Measurements from ENCODE around the gene RCSD1.
A peak's percentile ranks its signal among the peaks of the same experiment; 100 is the strongest.

Gene RCSD1

DNA sequence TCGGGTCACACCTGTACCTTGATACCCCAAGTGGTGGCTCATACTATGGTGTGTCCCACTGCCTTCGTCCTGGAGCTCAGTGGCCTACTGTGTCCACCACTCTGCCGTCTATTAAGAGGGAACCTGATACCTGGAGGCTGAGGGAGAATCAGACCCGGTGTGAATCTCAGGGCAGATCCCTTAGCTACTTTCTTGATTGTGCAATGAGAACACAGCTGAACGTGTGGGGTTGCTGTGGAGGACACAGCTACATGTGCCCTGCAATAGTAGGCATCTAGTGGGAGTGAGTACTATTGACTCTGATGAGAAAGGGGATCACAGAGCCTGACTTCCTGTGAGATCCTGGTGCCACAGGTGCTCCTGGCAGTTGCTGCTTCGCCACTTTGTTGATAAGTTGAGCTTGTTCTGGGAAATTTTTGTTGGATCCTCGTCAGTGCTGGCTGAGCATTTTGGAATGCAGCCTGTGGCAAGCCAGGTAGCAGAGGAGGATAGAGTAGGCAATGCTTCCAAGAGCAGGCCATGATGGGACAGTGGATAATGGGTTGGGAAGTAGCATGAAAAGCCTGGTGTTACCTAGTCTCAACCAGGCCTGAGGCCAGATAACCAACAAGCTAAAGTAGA, 63.5 kb downstream of the RCSD1 start:
- no peak for DNase-seq

DNA sequence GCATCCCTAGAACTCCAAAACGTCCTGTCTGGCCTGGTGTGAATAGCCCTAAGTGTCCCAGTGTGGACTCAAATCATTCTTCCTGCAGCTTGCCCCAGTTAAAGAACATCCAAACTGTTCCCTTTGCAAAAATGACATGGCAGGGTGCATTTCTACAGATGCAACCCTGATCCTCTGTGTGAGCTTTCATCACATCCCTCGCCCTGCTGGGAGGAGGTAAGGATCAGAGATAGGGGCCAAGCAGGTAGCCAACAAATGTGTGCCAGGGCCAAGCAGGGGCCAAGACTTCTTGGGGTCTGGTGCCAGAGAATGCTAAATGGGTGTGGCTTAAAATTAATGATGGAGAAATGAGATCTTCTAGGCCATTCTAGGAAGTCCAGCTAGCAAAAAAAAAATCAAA, 64.7 kb downstream of the RCSD1 start:
- DNase-seq: no peak

GRCh38 chr1:167695147-167695546, 65.1 kb downstream of the RCSD1 start:
- DNase-seq: no peak

DNA sequence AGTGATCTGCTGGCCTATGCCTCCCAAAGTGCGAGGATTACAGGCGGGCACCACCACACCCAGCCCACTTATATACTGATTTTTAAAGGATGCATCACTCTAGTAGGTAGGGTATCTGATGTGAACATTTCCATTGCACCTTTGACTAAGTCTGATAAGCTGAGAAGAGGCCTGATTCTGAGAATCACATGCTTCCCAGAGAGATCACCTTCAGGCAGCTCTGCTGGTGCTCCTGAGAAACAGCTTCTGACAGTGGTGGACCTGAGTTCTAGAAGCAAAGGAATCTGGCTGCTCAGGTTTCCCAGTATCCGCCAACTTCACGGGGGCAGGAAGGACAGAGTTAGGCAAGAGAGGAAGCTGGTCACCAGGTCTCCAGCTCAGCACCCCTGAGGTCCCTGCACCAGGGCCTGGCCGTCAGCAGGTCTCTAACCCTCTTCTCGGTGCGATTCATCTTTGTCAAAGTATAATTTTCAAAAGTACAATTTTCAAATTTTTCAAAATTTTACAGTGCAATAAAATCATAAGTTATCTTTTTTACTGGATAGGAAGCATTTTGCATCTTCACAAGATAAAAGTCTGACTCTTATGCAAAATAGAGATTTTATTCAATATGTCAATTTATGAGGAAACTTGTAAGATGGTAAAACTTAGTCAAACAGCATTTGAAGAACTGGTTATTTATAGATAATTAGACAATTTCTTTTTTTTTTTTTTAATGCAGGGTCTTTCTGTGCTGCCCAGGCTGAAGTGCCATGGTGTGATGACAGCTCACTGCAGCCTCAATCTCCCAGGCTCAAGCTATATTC, 65.9 kb downstream of the RCSD1 start:
- DNase-seq: no peak

DNA sequence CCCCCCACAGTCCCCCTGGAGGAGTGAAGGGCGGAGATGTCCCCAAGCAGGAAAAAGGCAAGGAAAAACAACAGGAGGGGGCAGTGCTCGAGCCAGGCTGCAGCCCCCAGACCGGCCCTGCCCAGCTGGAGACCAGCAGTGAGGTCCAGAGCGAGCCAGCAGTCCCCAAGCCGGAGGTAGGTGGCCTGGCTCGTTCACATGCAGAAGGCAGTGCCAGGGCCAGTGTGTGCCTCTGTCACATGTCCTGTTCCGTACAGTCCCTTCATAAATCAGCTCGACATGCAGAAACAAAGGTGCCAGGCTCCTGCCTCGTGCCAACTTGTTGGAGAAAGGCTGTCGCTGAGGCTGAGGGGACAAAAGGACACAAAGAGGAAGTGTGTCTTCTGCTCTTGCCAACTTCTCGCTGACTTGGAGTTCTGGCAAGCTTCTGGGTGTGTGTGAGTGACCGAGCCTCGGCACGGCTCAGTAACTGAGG, 67.7 kb downstream of the RCSD1 start:
- DNase-seq: no peak

GRCh38 chr1:167698313-167698712, 68.3 kb downstream of the RCSD1 start:
- no peak for DNase-seq

GRCh38 chr1:167701510-167701909, 71.5 kb downstream of the RCSD1 start:
- no peak for DNase-seq

GRCh38 chr1:167703557-167703956, 73.5 kb downstream of the RCSD1 start:
- no peak for DNase-seq

GRCh38 chr1:167704715-167705114, 74.7 kb downstream of the RCSD1 start:
- DNase-seq: no peak

DNA sequence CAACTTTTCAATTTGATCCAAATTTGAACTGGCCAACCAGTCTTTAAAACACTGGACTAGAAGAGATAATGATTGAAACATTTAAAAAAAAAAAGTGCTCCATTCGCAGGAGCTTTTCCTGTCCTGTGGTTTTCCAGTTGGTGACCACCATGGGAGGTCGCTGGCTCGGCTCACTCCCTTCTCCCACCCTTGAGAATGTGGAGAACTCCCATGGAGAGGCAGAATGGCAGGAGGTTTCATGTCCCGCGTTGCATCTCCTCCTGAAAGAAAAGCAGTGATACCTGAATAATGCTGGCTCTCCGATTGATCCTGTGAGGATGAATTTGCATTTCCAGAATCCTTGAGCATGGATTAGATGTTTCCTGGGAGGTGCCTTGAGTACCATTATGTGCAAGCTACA, 75.2 kb downstream of the RCSD1 start:
- DNase-seq: no peak

DNA sequence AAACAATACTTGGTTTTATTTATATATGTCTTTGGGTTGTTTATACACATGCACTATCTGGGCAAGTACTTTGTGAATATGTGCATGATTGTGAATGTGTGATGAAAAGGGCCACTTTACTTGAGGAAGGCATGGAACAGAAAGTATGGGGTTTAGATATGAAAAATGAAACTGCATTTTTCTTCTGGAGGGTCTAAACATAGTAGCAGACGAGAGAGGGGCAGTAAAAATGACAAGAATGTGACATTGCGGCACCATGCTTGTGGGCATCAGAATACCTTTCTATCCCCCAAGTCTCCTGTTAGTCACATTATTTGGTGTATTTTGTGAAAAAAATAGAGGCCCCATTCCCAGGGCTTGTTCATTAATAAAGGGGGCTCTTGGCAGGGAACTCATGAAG, 76.3 kb downstream of the RCSD1 start:
- DNase-seq: no peak

- DNase-seq: no peak
Observed at GRCh38 chr1:167706931-167707877, 77.2 kb downstream of the RCSD1 start.

DNA sequence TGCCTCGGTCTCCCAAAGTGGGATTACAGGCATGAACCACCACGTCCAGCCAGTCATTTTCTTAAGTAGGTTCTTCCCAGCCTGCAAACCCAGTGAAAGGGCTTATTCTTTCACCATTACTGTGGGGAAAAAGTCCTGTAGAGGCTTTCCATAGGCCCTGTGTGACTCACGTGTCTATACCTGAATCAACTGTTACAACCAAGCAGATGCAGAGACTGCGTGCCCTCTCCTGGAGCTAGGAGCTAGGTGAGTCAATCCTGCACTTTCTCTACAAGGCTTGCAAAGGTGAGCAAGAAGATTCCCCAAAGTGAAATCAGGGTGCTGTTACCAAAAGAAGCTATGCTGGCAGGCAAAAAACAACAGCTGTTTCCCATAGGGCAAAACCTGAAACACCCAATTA, 77.9 kb downstream of the RCSD1 start:
- DNase-seq: no peak

DNA sequence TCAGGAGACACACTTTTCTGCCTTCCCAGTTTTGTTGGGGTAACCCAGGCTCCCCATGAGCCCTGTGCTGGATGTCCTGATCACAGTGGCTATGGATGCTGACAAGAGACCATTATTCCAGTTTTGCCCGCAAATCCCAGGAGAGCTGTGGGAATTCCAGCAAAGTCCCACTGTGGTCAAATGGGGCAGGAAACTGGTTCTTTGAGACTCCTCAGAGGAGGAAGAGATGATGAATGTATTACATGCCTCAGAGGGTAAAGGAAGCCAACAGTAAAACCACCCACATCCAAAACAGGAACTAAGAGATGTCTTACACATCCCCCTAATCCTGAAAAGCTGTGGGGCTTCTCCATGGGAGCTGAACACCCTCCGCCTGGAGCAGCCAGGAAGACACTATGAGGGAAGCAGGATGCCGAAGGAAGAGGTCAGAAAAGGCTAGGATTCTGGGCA, 78.9 kb downstream of the RCSD1 start:
- no peak for DNase-seq

DNA sequence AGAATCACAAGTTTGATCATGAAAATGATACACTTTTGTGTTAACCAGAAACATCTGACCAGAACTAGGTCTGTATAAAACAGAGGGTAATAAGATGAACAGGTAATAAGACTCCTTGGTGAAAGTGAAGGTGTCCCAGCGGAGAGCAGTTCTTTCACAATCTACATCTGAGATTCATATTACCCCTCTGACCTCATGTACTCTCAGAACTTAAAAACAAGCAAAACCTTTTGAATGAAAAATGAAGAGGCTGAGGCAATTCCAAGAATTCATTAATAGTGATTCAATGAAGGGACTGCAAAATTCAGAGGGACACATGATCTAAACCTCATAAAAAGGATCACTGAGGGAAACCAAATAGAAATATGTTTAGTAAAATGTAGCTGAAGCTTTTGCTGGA, 80.8 kb downstream of the RCSD1 start:
- no peak for DNase-seq

DNA sequence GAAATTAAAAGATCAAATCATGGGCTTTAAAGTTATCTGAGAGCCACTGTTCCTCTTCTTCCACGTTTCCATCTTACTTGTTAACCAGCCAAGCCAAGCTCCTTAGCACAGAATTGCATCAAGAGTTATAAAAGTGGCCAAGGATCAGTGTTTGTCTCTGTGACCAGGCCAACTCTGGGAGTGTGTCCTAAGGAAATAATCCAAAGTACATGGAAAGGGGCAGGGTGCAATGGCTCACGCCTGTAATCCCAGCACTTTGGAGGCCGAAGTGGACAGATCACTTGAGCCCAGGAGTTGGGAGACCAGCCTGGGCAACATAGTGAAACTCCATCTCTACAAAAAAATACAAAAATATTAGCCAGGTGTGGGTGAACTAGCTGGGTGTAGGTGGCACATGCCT, 81.8 kb downstream of the RCSD1 start:
- no peak for DNase-seq

- DNase-seq: no peak
Observed at GRCh38 chr1:167713330-167714081, 83.5 kb downstream of the RCSD1 start.

- peak; percentile 73 for DNase-seq
Observed at GRCh38 chr1:167714098-167714438, 84.0 kb downstream of the RCSD1 start.

DNA sequence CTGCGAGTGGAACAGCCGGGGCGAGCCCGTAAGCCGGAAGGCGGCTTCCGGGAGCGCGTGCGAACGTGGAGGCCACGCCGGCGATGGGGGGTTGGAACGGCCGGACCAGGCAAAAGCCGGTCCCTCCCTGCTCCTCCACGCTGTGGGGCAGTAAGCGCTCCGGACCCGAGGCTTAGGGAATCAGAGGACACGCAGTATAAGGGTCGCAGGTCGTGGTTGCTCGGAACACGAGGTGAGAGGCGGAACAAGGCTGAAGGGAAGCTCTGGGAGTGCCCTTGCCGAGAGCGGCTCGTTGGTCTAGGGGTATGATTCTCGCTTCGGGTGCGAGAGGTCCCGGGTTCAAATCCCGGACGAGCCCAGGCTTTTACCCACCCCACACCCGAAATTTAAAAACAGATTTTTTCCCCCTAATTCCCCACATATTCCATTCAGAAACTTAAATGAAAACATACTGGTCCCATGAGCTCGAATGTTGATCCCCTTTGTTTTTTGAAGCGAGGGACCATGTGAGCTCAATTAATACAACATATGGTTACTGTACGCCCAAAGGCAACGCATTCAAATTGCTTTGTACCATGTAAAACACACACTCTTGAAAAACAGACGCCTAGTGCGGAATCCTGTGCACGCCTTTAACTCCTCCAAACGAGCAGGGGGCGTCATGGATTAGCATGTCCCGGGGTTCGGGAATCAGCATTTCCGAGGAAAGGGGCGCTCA, 84.6 kb downstream of the RCSD1 start:
- DNase-seq: peak; percentile 74

- peak; percentile 83 for DNase-seq
Observed at GRCh38 chr1:167715157-167715999, 85.3 kb downstream of the RCSD1 start.

GRCh38 chr1:167716000-167716271, 85.9 kb downstream of the RCSD1 start:
- DNase-seq: peak; percentile 68

Measured in DMS79 treated with DMSO at 0.1 percent for 48 hours (cell line).